ENCODE measurements around the gene VPS36. TPM values are rescaled to one million over a fixed set of nuclear protein-coding genes. Genes with fewer than 3 reads are reported as not detected.

VPS36 gene
- total RNA-seq, 3 donors from 2014 or later: 44.0 to 97.6 (median 65.5) TPM

- no peak overlapping the region for H3K4me3 ChIP-seq
- DNase-seq (ENCODE audit: low spot score in 2 of 2): no peak
- intact Hi-C loops (cut with DNase I; ENCODE audit: low total_unique reads): loop anchor here (10.0 kb wide), 1 partner anchor 386 kb away; no protein-coding TSS in a partner anchor
- no peak overlapping the region for H3K27ac ChIP-seq
- H3K4me1 ChIP-seq: no peaks in the 10 kb centered on the region
- TF ChIP-seq CTCF (IDR thresholded peaks at IDR 0.05) (no peak), POLR2AphosphoS5 (IDR thresholded peaks at IDR 0.05) (no peak), POLR2A (IDR thresholded peaks at IDR 0.05) (no peak)
- no peaks in the 10 kb centered on the region for H3K9me3 ChIP-seq
- peaks cover 3% of the 10 kb centered on the region for H3K36me3 ChIP-seq
- H3K27me3 ChIP-seq: no peaks in the 10 kb centered on the region
Observed at GRCh38 chr13:52421216-52421615, 29.2 kb downstream of the VPS36 start.

GRCh38 chr13:52419080-52419479 is 31.4 kb downstream of the VPS36 start:
- Histone ChIP-seq H3K36me3 (no peaks in the 10 kb centered on the region), H3K4me1 (no peaks in the 10 kb centered on the region), H3K27me3 (no peaks in the 10 kb centered on the region), H3K27ac (no peak overlapping the region), H3K4me3 (no peak overlapping the region), H3K9me3 (no peaks in the 10 kb centered on the region)
- intact Hi-C loops (cut with DNase I; ENCODE audit: low total_unique reads): no loop called here
- TF ChIP-seq CTCF (IDR thresholded peaks at IDR 0.05): no peak
- TF ChIP-seq POLR2A (IDR thresholded peaks at IDR 0.05): no peak
- no peak for TF ChIP-seq POLR2AphosphoS5 (IDR thresholded peaks at IDR 0.05)
- DNase-seq (ENCODE audit: low spot score in 2 of 2): no peak

DNA sequence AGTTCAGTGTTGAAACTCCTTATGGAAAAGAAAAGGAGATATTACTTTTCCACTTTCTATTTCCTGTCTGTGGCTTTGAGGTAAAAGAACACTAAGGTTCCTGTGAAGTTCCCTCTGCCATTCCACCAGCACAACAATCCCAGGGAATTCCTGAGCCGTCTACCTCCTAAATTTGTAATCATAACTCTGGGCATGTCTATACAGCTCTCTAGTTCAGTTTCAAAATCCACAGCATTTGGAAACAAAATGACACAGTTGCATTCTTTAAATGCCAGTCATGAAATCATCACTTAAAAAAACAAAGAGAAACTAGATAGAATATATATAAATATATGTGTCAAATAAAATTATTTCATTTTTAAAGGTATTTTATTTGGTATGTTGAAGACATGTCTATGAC is 35.5 kb downstream of the VPS36 start:
- peak in 1 of 2 donors; percentile 28 for DNase-seq (ENCODE audit: low spot score in 2 of 2)
- TF ChIP-seq POLR2AphosphoS5 (IDR thresholded peaks at IDR 0.05): no peak
- no peak for TF ChIP-seq POLR2A (IDR thresholded peaks at IDR 0.05)
- TF ChIP-seq CTCF (IDR thresholded peaks at IDR 0.05): no peak
- Histone ChIP-seq H3K4me3 (no peak overlapping the region), H3K9me3 (no peaks in the 10 kb centered on the region), H3K4me1 (no peaks in the 10 kb centered on the region), H3K36me3 (peaks cover 5% of the 10 kb centered on the region), H3K27me3 (no peaks in the 10 kb centered on the region), H3K27ac (peak overlapping the region; percentile 82 to 92)
- intact Hi-C loops (cut with DNase I; ENCODE audit: low total_unique reads): no loop called here

DNA sequence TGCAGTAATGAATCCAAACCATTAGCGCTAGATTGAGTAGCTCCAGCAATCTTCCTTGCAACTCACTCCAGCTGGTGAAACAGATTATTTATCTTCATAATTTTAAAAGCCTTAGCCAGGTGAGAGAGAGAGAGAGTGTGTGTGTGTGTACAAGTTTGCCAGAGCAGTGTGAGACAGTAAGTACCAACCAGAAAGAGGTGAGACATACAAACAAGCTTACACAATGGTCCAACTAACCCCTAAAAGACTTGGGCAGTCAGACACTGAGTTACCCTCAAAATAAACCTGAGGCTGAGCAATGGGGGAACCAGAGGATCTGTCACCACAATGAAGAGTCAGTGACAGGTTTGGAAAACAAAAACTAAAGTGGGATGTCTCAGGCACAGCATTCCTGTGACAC is 36.4 kb downstream of the VPS36 start:
- H3K4me1 ChIP-seq: no peaks in the 10 kb centered on the region
- no peaks in the 10 kb centered on the region for H3K27me3 ChIP-seq
- no peaks in the 10 kb centered on the region for H3K9me3 ChIP-seq
- TF ChIP-seq POLR2A (IDR thresholded peaks at IDR 0.05) (no peak), POLR2AphosphoS5 (IDR thresholded peaks at IDR 0.05) (no peak), CTCF (IDR thresholded peaks at IDR 0.05) (no peak)
- H3K4me3 ChIP-seq: no peak overlapping the region
- no peak for DNase-seq (ENCODE audit: low spot score in 2 of 2)
- intact Hi-C loops (cut with DNase I; ENCODE audit: low total_unique reads): no loop called here
- H3K36me3 ChIP-seq: peaks cover 5% of the 10 kb centered on the region
- peak overlapping the region; percentile 82 to 92 for H3K27ac ChIP-seq

DNA sequence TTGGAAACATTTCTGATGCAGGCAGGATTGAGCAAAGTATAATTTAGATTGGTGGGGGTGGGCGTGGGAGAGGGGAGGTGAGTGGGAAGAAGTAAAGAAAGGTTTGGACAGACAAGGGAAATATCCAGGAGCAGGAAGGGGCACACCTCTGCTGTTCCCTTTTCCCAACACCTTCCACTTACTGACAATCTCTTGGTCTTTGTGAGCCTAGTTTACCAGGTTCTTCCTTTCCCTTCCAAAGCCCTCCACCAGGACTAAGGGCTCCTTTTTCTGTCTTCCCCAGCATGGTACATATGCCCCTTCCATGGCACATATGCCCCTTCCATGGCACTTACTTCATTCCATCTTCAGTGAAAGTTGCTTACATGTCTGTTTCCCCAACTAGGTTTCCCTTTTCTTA is 38.3 kb downstream of the VPS36 start:
- Histone ChIP-seq H3K4me1 (no peaks in the 10 kb centered on the region), H3K27me3 (no peaks in the 10 kb centered on the region), H3K4me3 (no peak overlapping the region), H3K36me3 (peaks cover 5% of the 10 kb centered on the region), H3K9me3 (no peaks in the 10 kb centered on the region), H3K27ac (no peak overlapping the region)
- intact Hi-C loops (cut with DNase I; ENCODE audit: low total_unique reads): no loop called here
- TF ChIP-seq POLR2A (IDR thresholded peaks at IDR 0.05) (no peak), CTCF (IDR thresholded peaks at IDR 0.05) (no peak), POLR2AphosphoS5 (IDR thresholded peaks at IDR 0.05) (no peak)
- DNase-seq (ENCODE audit: low spot score in 2 of 2): no peak

All from breast epithelium (tissue), 4 donors.